Omental fat pad (tissue), 4 donors: ENCODE data around the gene ASIC1. TPM values are rescaled to one million over a fixed set of nuclear protein-coding genes. Genes with fewer than 3 reads are reported as not detected.

Experiments used
- ATAC-seq: fragments of 150-250 bp; one replicate; pipeline ENCODE4 v1.9.1; 2016; ENCODE audit warnings: mild to moderate bottlenecking, moderate library complexity; ENCODE audit not compliant: low FRiP score
- DNase-seq: peaks from one replicate; pipeline ENCODE4 v3.0.0-alpha.2; 2019; ENCODE audit warnings: low spot score
- total RNA-seq, 4 donors: library from RNA; depleted of rRNA; stranded (reverse); fragments of >200 nt; gene quantifications; one replicate each; pipeline ENCODE4 v1.1.0, GENCODE V29; 2016
- TF ChIP-seq, protein P1 (sequence below), 3 donors: fragments of 450-650 bp; IDR thresholded peaks; one replicate each; pipeline ENCODE4 v1.5.1; 2016 to 2017; ENCODE audit warnings: antibody characterized with exemption in 3 of 3, mild to moderate bottlenecking in 3 of 3, moderate library complexity in 2 of 3

Gene ASIC1
- 1 to 10 TPM in 3 of 4 donors, under 1 TPM in 1; 0.69 to 3.8 (median 1.4) TPM for total RNA-seq

DNA sequence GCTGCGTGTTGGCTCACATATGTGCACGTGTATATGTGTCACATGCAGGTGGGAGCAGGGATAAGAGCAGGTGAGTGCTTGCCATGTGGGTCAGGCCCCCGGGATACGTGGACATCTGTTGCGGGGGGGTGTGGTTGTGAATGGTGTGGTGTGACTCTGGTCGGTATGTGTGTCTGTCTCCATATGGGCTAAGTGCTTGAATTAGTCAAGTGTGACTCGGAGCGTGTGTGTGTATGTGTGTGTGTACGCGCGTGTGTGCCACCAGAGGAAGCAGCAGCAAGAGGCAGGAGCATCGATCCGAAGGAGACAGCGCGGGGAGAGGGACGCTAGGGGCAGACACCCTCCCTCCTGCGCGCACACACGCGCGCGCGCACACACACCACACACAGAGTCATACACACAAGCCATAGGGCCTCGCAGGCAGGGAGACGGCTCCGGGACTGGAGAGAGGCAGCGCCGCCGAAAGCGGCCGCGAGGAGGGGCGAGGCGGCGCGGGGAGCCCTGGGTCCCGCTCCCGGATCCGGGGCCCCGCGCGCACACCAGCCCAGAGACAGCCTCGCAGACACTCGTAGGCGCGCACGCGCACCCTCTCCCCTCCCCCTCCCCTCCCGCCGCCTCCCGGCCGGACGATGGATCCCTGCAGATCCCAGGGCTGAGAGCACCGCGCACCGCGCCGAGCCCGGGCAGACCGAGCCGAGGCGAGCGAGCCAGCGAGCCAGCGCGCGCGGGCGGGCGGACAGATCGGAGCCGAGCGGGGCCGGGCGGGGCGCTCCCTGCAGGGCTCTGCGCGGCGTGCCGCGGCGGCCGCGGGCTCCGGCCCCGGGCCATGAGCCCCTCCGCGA is at the start of gene ASIC1:
TSS of gene ASIC1 (plus strand) at position 597 of the 842 bp plus-strand sequence. CDS start 1,171 bp downstream, outside the sequence.
- ATAC-seq (peak; percentile 68), DNase-seq (no peak)
- TF ChIP-seq, protein P1, sequence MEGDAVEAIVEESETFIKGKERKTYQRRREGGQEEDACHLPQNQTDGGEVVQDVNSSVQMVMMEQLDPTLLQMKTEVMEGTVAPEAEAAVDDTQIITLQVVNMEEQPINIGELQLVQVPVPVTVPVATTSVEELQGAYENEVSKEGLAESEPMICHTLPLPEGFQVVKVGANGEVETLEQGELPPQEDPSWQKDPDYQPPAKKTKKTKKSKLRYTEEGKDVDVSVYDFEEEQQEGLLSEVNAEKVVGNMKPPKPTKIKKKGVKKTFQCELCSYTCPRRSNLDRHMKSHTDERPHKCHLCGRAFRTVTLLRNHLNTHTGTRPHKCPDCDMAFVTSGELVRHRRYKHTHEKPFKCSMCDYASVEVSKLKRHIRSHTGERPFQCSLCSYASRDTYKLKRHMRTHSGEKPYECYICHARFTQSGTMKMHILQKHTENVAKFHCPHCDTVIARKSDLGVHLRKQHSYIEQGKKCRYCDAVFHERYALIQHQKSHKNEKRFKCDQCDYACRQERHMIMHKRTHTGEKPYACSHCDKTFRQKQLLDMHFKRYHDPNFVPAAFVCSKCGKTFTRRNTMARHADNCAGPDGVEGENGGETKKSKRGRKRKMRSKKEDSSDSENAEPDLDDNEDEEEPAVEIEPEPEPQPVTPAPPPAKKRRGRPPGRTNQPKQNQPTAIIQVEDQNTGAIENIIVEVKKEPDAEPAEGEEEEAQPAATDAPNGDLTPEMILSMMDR (IDR thresholded peaks at IDR 0.05), result no peak

DNA sequence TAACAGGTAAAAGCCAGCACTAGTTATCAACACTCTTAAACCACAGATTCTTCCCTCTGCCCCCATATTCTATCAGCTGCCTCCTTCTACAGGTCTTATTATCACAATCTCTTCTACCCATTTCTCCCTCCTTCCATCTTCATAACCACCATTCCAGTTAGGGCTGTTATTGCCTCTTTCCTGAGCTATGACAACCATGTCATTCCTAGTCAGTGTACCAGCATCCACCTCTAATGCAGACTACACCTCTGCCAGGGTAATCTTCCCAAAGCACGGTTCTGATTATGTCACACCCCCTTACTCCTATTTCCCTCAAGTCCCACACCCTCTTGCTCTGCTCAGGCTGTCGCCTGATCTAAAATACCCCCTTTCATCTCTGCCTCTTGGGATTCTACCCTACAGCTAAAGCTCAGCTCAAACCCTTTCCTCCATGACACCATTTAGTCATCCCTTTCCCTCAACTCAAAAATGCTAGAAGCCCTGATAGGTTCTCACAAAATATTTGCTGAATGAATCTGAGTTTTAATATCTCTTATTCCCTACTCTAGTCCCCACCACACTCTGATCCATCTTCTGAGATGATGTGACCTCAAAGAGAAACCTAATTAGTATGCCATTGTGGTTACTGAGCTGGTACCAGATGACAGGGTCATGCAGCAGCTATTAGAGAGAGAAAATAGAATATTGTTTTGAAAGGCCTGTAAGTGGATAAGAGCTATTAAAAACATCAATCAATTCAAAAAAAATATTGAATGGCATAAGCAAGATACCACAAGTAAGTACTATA is 43.8 kb upstream of the ASIC1 start:
- ATAC-seq (no peak), DNase-seq (no peak)
- TF ChIP-seq, protein P1 (IDR thresholded peaks at IDR 0.05), result no peak

DNA sequence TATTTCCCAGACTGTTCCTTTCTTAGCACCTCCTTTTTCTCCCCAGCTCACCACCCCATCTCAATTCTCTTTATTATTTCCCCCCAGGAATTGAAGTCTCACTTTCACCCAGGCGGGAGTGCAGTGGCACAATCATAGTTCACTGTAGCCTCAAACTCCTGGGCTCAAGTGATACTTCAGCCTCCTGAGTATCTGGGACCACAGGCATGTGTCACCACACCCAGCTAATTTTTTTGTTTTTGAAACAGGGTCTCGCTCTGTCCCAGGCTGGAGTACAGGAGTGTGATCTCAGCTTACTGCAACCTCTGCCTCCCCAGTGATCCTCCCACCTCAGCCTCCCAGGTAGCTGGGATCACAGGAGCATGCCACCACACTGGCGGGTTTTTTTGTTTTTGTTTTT is 43.1 kb upstream of the ASIC1 start:
- DNase-seq, result no peak
- ATAC-seq, result no peak
- TF ChIP-seq, protein P1 (IDR thresholded peaks at IDR 0.05), result no peak

DNA sequence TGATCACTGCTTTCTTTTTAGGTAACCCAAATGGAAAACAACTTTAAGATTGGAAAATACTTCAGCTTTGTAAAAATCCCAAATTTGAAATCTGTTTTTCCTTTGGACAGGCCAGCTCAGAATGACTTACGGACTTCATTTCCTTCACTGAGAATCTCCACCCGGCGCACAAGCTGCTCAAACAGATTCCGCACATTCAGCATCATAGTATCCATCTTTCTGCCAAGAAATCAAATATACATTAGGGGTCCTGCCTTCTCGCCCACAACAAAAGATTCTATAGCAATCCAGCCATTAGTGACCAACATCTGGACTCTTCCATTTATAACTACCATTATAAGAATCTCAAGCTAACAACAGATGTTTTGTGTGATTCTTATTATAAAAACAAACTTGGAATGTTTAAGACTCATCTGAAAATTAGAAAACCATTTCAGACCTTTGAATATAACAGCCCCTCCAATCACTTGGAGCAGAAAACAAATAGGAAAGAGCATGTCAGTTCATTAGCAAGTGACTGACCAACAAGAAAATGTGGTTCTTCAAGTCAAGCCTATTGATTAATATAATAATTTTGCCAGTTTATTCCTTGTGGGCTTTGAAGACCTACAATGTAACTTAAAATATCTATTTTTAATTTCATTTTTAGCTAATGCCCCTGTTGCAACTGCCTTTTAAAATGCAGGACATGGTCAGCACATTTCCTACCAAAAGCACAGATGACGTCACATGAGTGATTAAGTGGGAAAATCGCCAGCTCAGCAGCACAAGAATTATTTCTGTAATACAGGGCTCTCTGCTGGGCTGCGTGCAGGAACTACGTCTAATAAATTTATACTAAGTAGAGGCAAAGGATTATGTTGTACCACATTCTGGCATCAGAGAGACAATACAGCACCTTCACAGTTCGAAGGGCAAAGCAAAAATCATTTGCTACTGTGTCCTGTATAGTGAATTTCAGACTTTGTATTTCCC is 40.6 kb upstream of the ASIC1 start:
- TF ChIP-seq, protein P1 (IDR thresholded peaks at IDR 0.05), result no peak
- DNase-seq (peak; percentile 53), ATAC-seq (peak; percentile 73)

DNA sequence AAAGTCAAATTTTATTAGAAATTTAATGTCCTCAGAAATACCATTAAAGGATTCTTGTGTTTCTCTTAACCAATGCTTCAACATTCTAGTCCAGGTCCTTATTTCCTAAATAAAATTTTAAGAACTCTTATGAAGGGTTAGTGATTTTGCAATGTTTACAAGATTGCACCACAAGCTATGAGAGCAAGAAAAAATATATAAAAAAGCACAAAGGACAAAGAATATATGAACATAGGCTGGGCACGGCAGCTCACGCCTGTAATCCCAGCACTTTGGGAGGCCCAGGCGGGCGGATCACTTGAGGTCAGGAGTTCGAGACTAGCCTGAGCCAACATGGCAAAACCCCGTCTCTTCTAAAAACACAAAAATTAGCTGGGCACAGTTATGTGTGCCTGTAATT is 39.8 kb upstream of the ASIC1 start:
- ATAC-seq, result no peak
- TF ChIP-seq, protein P1 (IDR thresholded peaks at IDR 0.05), result no peak
- DNase-seq, result no peak

DNA sequence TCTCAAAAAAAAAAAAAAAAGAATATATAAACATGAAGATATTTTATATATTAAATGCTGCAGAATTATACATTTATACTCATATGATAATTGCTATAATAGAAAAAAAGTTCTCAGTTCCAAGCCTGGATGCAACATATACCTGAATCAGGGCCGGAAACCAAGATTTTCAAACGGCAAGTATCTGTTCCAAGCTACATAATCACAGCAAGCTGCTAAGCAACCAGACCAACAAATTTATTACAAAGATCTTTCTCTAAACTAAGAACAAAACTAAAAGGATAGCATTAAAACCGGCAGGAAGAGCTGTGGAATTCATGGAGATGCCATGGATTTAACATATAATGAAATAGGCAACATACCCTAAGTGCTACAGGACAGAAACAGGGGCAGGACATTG is 39.2 kb upstream of the ASIC1 start:
- ATAC-seq (no peak), DNase-seq (no peak)
- TF ChIP-seq, protein P1 (IDR thresholded peaks at IDR 0.05), result no peak
